ENCODE results near the gene AFAP1. TPM values are rescaled to one million over a fixed set of nuclear protein-coding genes. Genes with fewer than 3 reads are reported as not detected.

The AFAP1 gene
- total RNA-seq, 1 experiment from 2014 or later, result 23.6 TPM

DNA sequence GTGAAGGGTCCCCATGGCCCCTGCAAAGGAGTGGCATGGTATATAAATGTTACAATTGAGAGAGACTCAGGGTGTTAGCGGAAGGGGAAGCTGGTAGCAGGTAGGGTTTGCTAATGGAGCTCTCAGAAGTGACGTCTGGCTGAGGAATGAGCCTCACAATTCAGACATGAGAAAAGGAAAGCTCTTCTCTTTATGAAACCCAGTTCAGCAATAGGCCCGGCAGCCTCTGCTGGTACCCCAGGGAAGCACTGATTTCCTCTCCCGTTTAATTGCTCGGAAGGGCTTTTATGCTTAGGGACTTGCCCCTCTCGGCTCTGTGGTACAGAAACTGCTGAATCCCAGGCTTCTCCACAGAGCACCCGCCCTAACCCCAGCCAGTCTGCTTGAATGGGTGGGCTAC lies 19.4 kb upstream of the AFAP1 start (continued):
- TF ChIP-seq, protein P1, sequence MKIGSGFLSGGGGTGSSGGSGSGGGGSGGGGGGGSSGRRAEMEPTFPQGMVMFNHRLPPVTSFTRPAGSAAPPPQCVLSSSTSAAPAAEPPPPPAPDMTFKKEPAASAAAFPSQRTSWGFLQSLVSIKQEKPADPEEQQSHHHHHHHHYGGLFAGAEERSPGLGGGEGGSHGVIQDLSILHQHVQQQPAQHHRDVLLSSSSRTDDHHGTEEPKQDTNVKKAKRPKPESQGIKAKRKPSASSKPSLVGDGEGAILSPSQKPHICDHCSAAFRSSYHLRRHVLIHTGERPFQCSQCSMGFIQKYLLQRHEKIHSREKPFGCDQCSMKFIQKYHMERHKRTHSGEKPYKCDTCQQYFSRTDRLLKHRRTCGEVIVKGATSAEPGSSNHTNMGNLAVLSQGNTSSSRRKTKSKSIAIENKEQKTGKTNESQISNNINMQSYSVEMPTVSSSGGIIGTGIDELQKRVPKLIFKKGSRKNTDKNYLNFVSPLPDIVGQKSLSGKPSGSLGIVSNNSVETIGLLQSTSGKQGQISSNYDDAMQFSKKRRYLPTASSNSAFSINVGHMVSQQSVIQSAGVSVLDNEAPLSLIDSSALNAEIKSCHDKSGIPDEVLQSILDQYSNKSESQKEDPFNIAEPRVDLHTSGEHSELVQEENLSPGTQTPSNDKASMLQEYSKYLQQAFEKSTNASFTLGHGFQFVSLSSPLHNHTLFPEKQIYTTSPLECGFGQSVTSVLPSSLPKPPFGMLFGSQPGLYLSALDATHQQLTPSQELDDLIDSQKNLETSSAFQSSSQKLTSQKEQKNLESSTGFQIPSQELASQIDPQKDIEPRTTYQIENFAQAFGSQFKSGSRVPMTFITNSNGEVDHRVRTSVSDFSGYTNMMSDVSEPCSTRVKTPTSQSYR (CRISPR knock-in tag; IDR thresholded peaks at IDR 0.05), result no peak
- TF ChIP-seq ZNF138 (CRISPR knock-in tag; conservative IDR thresholded peaks at IDR 0.05) (no peak), NFE2L1 (CRISPR knock-in tag; IDR thresholded peaks at IDR 0.05) (no peak), PRRX2 (CRISPR knock-in tag; IDR thresholded peaks at IDR 0.05) (no peak), TEAD1 (CRISPR knock-in tag; IDR thresholded peaks at IDR 0.05) (no peak), ETV6 (CRISPR knock-in tag; IDR thresholded peaks at IDR 0.05) (no peak)
- TF ChIP-seq, protein P2, sequence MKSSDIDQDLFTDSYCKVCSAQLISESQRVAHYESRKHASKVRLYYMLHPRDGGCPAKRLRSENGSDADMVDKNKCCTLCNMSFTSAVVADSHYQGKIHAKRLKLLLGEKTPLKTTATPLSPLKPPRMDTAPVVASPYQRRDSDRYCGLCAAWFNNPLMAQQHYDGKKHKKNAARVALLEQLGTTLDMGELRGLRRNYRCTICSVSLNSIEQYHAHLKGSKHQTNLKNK (CRISPR knock-in tag; IDR thresholded peaks at IDR 0.05), result no peak
- TF ChIP-seq, protein P3, sequence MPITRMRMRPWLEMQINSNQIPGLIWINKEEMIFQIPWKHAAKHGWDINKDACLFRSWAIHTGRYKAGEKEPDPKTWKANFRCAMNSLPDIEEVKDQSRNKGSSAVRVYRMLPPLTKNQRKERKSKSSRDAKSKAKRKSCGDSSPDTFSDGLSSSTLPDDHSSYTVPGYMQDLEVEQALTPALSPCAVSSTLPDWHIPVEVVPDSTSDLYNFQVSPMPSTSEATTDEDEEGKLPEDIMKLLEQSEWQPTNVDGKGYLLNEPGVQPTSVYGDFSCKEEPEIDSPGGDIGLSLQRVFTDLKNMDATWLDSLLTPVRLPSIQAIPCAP (CRISPR knock-in tag; IDR thresholded peaks at IDR 0.05), result no peak
- TF ChIP-seq, protein P4, sequence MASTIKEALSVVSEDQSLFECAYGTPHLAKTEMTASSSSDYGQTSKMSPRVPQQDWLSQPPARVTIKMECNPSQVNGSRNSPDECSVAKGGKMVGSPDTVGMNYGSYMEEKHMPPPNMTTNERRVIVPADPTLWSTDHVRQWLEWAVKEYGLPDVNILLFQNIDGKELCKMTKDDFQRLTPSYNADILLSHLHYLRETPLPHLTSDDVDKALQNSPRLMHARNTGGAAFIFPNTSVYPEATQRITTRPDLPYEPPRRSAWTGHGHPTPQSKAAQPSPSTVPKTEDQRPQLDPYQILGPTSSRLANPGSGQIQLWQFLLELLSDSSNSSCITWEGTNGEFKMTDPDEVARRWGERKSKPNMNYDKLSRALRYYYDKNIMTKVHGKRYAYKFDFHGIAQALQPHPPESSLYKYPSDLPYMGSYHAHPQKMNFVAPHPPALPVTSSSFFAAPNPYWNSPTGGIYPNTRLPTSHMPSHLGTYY (CRISPR knock-in tag; IDR thresholded peaks at IDR 0.05), result no peak

DNA sequence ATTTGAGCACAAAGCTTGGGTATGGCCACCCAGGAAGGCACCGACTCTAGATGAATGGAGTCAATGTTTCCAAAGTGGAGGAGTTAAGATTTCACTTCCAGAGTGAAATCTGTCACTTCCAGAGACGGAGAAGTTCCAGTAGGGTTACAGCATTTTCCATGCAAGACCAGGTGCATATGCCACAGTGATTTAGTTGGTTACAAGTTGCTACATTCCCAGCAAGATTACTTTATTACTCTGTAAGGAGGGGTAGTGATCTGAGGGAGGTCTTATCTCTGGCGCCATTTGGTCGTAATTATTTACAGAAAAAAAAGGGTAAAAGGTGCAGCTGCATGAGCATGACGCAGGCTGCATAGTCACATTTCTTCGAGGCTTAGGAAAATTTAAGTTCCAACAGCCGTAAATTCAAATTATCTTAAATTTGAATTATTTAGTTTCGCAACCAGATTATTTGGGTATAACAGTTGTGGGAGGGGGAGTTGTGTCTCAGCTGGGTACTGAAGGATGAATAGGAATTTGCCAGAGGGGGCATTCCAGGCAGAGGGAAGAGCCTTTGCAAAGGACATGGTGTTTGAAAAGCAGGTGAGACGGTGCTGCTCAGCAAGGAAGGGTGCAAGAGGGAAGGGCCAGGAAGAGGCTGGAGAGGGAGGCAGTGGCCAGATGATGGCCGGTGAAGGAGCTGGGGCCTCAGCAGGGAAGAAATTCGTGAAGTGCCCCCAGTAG lies 17.4 kb upstream of the AFAP1 start:
- H3K4me1 Mint-ChIP-seq, result peaks cover 27% of the 10 kb centered on the region
- H3K27me3 Mint-ChIP-seq (ENCODE audit: low read depth), result no peaks in the 10 kb centered on the region
- ChIA-PET POLR2A (no interaction called here), CTCF (interaction anchor here (1.5 to 1.9 kb wide), 2 partner anchors 51 to 153 kb away, joined by 3 to 5 read pairs; no protein-coding TSS in a partner anchor)
- DNase-seq (ENCODE audit: low spot score), result no peak
- TF ChIP-seq, protein P5, sequence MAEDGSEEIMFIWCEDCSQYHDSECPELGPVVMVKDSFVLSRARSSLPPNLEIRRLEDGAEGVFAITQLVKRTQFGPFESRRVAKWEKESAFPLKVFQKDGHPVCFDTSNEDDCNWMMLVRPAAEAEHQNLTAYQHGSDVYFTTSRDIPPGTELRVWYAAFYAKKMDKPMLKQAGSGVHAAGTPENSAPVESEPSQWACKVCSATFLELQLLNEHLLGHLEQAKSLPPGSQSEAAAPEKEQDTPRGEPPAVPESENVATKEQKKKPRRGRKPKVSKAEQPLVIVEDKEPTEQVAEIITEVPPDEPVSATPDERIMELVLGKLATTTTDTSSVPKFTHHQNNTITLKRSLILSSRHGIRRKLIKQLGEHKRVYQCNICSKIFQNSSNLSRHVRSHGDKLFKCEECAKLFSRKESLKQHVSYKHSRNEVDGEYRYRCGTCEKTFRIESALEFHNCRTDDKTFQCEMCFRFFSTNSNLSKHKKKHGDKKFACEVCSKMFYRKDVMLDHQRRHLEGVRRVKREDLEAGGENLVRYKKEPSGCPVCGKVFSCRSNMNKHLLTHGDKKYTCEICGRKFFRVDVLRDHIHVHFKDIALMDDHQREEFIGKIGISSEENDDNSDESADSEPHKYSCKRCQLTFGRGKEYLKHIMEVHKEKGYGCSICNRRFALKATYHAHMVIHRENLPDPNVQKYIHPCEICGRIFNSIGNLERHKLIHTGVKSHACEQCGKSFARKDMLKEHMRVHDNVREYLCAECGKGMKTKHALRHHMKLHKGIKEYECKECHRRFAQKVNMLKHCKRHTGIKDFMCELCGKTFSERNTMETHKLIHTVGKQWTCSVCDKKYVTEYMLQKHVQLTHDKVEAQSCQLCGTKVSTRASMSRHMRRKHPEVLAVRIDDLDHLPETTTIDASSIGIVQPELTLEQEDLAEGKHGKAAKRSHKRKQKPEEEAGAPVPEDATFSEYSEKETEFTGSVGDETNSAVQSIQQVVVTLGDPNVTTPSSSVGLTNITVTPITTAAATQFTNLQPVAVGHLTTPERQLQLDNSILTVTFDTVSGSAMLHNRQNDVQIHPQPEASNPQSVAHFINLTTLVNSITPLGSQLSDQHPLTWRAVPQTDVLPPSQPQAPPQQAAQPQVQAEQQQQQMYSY (CRISPR knock-in tag; IDR thresholded peaks at IDR 0.05), result no peak
- no peak for TF ChIP-seq ZNF138 (CRISPR knock-in tag; conservative IDR thresholded peaks at IDR 0.05)
- no peak; the same call in 1 of the 2 replicates for ATAC-seq
- no peak overlapping the region for H3K4me3 Mint-ChIP-seq
- no peaks in the 10 kb centered on the region for H3K9me3 Mint-ChIP-seq
- no peaks in the 10 kb centered on the region for H3K36me3 Mint-ChIP-seq
- H3K27ac Mint-ChIP-seq, result peak overlapping the region; percentile 34; the same call in 1 of the 2 replicates

DNA sequence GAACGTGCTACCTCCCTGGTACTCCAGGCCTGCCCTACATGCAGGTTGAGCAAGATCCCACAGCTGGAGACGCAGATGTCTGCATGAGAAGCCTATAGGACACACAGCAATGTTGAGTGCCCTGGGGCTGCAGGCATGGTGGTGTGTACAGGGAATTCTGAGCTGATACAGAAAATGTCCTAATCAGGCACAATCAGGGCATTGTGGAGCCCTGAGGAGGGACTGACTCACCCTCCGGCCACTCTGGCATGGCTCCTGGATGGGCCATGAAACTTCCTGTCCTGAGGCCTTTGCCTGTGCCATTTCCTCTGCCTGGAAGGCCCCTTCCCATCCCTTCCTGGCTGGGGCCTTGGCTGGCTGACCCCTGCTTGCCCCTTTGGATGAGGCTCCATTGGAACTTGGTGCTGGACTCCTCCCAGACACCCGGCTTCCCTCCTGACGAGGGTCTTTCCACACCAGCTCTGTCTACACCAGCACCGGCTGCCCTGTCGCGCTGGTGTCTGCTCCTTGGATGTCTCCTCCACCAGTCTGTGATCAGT lies 16.7 kb upstream of the AFAP1 start:
- ATAC-seq (no peak), DNase-seq (ENCODE audit: low spot score) (no peak)
- Mint-ChIP-seq H3K9me3 (peaks cover 3% of the 10 kb centered on the region), H3K36me3 (no peaks in the 10 kb centered on the region), H3K27ac (no peak overlapping the region), H3K27me3 (ENCODE audit: low read depth) (no peaks in the 10 kb centered on the region; the same call in 1 of the 2 replicates), H3K4me3 (no peak overlapping the region), H3K4me1 (peaks cover 27% of the 10 kb centered on the region)
- CTCF ChIA-PET, result interaction anchor here (1.5 to 1.9 kb wide), 2 partner anchors 50 to 152 kb away, joined by 3 to 5 read pairs; no protein-coding TSS in a partner anchor
- POLR2A ChIA-PET, result no interaction called here
- TF ChIP-seq, protein P6, sequence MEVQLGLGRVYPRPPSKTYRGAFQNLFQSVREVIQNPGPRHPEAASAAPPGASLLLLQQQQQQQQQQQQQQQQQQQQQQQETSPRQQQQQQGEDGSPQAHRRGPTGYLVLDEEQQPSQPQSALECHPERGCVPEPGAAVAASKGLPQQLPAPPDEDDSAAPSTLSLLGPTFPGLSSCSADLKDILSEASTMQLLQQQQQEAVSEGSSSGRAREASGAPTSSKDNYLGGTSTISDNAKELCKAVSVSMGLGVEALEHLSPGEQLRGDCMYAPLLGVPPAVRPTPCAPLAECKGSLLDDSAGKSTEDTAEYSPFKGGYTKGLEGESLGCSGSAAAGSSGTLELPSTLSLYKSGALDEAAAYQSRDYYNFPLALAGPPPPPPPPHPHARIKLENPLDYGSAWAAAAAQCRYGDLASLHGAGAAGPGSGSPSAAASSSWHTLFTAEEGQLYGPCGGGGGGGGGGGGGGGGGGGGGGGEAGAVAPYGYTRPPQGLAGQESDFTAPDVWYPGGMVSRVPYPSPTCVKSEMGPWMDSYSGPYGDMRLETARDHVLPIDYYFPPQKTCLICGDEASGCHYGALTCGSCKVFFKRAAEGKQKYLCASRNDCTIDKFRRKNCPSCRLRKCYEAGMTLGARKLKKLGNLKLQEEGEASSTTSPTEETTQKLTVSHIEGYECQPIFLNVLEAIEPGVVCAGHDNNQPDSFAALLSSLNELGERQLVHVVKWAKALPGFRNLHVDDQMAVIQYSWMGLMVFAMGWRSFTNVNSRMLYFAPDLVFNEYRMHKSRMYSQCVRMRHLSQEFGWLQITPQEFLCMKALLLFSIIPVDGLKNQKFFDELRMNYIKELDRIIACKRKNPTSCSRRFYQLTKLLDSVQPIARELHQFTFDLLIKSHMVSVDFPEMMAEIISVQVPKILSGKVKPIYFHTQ (CRISPR knock-in tag; IDR thresholded peaks at IDR 0.05), result no peak
- TF ChIP-seq, protein P7, sequence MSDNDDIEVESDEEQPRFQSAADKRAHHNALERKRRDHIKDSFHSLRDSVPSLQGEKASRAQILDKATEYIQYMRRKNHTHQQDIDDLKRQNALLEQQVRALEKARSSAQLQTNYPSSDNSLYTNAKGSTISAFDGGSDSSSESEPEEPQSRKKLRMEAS (CRISPR knock-in tag; IDR thresholded peaks at IDR 0.05), result no peak
- TF ChIP-seq SOX15 (CRISPR knock-in tag; IDR thresholded peaks at IDR 0.05) (no peak), CREB1 (CRISPR knock-in tag; IDR thresholded peaks at IDR 0.05) (no peak)
- TF ChIP-seq, protein P8, sequence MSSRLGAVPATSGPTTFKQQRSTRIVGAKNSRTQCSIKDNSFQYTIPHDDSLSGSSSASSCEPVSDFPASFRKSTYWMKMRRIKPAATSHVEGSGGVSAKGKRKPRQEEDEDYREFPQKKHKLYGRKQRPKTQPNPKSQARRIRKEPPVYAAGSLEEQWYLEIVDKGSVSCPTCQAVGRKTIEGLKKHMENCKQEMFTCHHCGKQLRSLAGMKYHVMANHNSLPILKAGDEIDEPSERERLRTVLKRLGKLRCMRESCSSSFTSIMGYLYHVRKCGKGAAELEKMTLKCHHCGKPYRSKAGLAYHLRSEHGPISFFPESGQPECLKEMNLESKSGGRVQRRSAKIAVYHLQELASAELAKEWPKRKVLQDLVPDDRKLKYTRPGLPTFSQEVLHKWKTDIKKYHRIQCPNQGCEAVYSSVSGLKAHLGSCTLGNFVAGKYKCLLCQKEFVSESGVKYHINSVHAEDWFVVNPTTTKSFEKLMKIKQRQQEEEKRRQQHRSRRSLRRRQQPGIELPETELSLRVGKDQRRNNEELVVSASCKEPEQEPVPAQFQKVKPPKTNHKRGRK (CRISPR knock-in tag; IDR thresholded peaks at IDR 0.05; ENCODE audit: borderline replicate concordance), result no peak
- TF ChIP-seq, protein P9, sequence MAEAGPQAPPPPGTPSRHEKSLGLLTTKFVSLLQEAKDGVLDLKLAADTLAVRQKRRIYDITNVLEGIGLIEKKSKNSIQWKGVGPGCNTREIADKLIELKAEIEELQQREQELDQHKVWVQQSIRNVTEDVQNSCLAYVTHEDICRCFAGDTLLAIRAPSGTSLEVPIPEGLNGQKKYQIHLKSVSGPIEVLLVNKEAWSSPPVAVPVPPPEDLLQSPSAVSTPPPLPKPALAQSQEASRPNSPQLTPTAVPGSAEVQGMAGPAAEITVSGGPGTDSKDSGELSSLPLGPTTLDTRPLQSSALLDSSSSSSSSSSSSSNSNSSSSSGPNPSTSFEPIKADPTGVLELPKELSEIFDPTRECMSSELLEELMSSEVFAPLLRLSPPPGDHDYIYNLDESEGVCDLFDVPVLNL (CRISPR knock-in tag; IDR thresholded peaks at IDR 0.05; ENCODE audit: borderline replicate concordance, low read depth), result no peak
